Activated T-helper 1 cell treated with anti-CD3 and anti-CD28 coated beads, Interleukin-2, amount 50 U/mL, for 16 hours (primary cell): Measurements from ENCODE around the gene RNF220.

Experiments used
- DNase-seq, 2 donors: peaks; one replicate each; pipeline ENCODE4 v3.0.0-alpha.2; 2020; ENCODE audit warnings: low read depth in 1 of 2, low spot score in 1 of 2

RNF220 gene

GRCh38 chr1:44519035-44519676 is 114.1 kb downstream of the RNF220 start:
- no peak for DNase-seq

- DNase-seq: no peak
Observed at GRCh38 chr1:44521378-44522080, 116.5 kb downstream of the RNF220 start.

- no peak for DNase-seq
Observed at GRCh38 chr1:44523593-44524591, 118.8 kb downstream of the RNF220 start.

GRCh38 chr1:44524655-44525500 is 119.8 kb downstream of the RNF220 start:
- no peak for DNase-seq

- no peak for DNase-seq
Observed at GRCh38 chr1:44526295-44527073, 121.4 kb downstream of the RNF220 start.

- no peak for DNase-seq
Observed at GRCh38 chr1:44531785-44532566, 126.9 kb downstream of the RNF220 start.

- DNase-seq: no peak
Observed at GRCh38 chr1:44532567-44532944, 127.5 kb downstream of the RNF220 start.

GRCh38 chr1:44534771-44535170 is 129.7 kb downstream of the RNF220 start:
- DNase-seq: no peak

- DNase-seq: no peak
Observed at GRCh38 chr1:44536357-44537209, 131.5 kb downstream of the RNF220 start.

- DNase-seq: no peak
Observed at GRCh38 chr1:44537538-44537937, 132.5 kb downstream of the RNF220 start.

GRCh38 chr1:44537956-44538355 is 132.9 kb downstream of the RNF220 start:
- no peak for DNase-seq

- no peak for DNase-seq
Observed at GRCh38 chr1:44539991-44540730, 135.1 kb downstream of the RNF220 start.

- DNase-seq: no peak
Observed at GRCh38 chr1:44542420-44543063, 137.5 kb downstream of the RNF220 start.

- no peak for DNase-seq
Observed at GRCh38 chr1:44543064-44543744, 138.1 kb downstream of the RNF220 start.

- no peak for DNase-seq
Observed at GRCh38 chr1:44543786-44544185, 138.7 kb downstream of the RNF220 start.

GRCh38 chr1:44544960-44545359 is 139.9 kb downstream of the RNF220 start:
- no peak for DNase-seq

- DNase-seq: no peak
Observed at GRCh38 chr1:44545961-44546360, 140.9 kb downstream of the RNF220 start.
